ENCODE results near the gene ARAF.

GRCh38 chrX:47558436-47558835 lies 2.6 kb upstream of the ARAF start:
- TF ChIP-seq PATZ1 (CRISPR knock-in tag; IDR thresholded peaks at IDR 0.05; ENCODE audit: borderline replicate concordance) (no peak), ZNF8 (CRISPR knock-in tag; IDR thresholded peaks at IDR 0.05) (no peak), CSDC2 (CRISPR knock-in tag; IDR thresholded peaks at IDR 0.05) (no peak), SNAI2 (CRISPR knock-in tag; IDR thresholded peaks at IDR 0.05) (no peak), ARNTL (CRISPR knock-in tag; IDR thresholded peaks at IDR 0.05; ENCODE audit: borderline replicate concordance, low read depth) (no peak), TCF4 (CRISPR knock-in tag; IDR thresholded peaks at IDR 0.05; ENCODE audit: borderline replicate concordance) (no peak)

Data from SK-N-SH treated with all-trans-retinoic acid at 6 μM for 48 hours (cell line).